Islet precursor cell (in vitro differentiated cells): ENCODE results near the gene SP8.

Source experiments
- DNase-seq: peaks from one replicate; pipeline ENCODE4 v3.0.0-alpha.2; 2018

The SP8 gene

GRCh38 chr7:20793694-20794394, 7.2 kb upstream of the SP8 start:
- DNase-seq, result no peak

GRCh38 chr7:20793248-20793647, 6.6 kb upstream of the SP8 start:
- DNase-seq, result no peak

GRCh38 chr7:20791538-20792434, 5.1 kb upstream of the SP8 start:
- DNase-seq, result no peak

GRCh38 chr7:20790375-20790774, 3.7 kb upstream of the SP8 start:
- no peak for DNase-seq

- DNase-seq, result no peak
Observed at GRCh38 chr7:20788420-20788990, 1.8 kb upstream of the SP8 start.

- no peak for DNase-seq
Observed at GRCh38 chr7:20787660-20788419, 1.2 kb upstream of the SP8 start.

- no peak for DNase-seq
Observed at GRCh38 chr7:20786421-20786778, 286 bp downstream of the SP8 start.

GRCh38 chr7:20786049-20786412, 655 bp downstream of the SP8 start:
- DNase-seq, result no peak

- DNase-seq, result peak; percentile 68
Observed at GRCh38 chr7:20785157-20786048, 1.3 kb downstream of the SP8 start.

- peak; percentile 89 for DNase-seq
Observed at GRCh38 chr7:20784388-20785156, 2.1 kb downstream of the SP8 start.

GRCh38 chr7:20783700-20784387, 2.8 kb downstream of the SP8 start:
- peak; percentile 82 for DNase-seq

GRCh38 chr7:20783125-20783699, 3.5 kb downstream of the SP8 start:
- DNase-seq, result no peak

- DNase-seq, result no peak
Observed at GRCh38 chr7:20779041-20779440, 7.6 kb downstream of the SP8 start.

GRCh38 chr7:20778063-20778721, 8.5 kb downstream of the SP8 start:
- peak; percentile 88 for DNase-seq

GRCh38 chr7:20777377-20778062, 9.2 kb downstream of the SP8 start:
- DNase-seq, result no peak

- no peak for DNase-seq
Observed at GRCh38 chr7:20776942-20777341, 9.7 kb downstream of the SP8 start.

GRCh38 chr7:20776214-20776911, 10.3 kb downstream of the SP8 start:
- peak; percentile 70 for DNase-seq

- no peak for DNase-seq
Observed at GRCh38 chr7:20754001-20754400, 32.7 kb downstream of the SP8 start.

GRCh38 chr7:20749906-20750305, 36.8 kb downstream of the SP8 start:
- DNase-seq, result no peak
